Transverse colon (tissue), 4 donors: ENCODE data around the gene CCDC60.

Source experiments
- POLR2AphosphoS5 ChIP-seq, 3 donors: sonication (generic); formaldehyde crosslinking; IDR thresholded peaks; one replicate each; pipeline ENCODE4 v1.6.1; 2016; ENCODE audit warnings: antibody characterized with exemption in 3 of 3
- TF ChIP-seq, protein P1 (sequence below), 5 experiments: fragments of 200-600 bp in 3 of 5; fragments of 450-650 bp in 2 of 5; sonication (generic) in 3 of 5; IDR thresholded peaks; 1 replicate in 2 of 5; 2 replicates in 3 of 5; pipeline ENCODE4 v1.5.1; 2016 to 2017; ENCODE audit warnings: antibody characterized with exemption in 5 of 5, inconsistent platforms in 3 of 5, mild to moderate bottlenecking in 2 of 5, moderate library complexity in 1 of 5

DNA sequence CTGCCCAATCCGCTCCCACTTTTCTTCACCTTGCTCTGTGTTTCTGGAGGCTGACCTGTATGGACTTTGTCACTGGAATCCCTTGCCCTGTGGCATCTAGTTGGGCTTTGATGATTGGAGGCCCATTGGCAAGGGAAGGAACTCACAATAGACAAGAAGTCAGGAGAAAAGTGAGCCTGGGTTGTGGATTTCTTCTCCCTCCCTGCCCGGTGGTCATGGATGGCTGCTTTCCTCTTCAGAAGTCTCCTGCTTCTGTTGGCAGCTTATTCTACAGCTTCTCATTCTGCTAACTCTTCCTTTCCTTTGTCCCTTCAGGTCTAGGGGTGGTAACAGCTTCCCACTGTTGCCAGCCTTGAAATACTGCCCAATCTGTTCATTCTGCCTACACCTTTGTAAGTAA lies 13.9 kb upstream of the CCDC60 start:
- TF ChIP-seq, protein P1, sequence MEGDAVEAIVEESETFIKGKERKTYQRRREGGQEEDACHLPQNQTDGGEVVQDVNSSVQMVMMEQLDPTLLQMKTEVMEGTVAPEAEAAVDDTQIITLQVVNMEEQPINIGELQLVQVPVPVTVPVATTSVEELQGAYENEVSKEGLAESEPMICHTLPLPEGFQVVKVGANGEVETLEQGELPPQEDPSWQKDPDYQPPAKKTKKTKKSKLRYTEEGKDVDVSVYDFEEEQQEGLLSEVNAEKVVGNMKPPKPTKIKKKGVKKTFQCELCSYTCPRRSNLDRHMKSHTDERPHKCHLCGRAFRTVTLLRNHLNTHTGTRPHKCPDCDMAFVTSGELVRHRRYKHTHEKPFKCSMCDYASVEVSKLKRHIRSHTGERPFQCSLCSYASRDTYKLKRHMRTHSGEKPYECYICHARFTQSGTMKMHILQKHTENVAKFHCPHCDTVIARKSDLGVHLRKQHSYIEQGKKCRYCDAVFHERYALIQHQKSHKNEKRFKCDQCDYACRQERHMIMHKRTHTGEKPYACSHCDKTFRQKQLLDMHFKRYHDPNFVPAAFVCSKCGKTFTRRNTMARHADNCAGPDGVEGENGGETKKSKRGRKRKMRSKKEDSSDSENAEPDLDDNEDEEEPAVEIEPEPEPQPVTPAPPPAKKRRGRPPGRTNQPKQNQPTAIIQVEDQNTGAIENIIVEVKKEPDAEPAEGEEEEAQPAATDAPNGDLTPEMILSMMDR (IDR thresholded peaks at IDR 0.05), result no peak
- no peak for TF ChIP-seq POLR2AphosphoS5 (IDR thresholded peaks at IDR 0.05)
